ENCODE measurements around the gene HS6ST2. TPM values are rescaled to one million over a fixed set of nuclear protein-coding genes. Genes with fewer than 3 reads are reported as not detected.

Gene HS6ST2
- total RNA-seq, 2 donors from 2014 or later: not detected

GRCh38 chrX:132622130-132622529 lies 336.3 kb downstream of the HS6ST2 start:
- H3K4me1 ChIP-seq (ENCODE audit: control insufficient read depth in 1 of 2, low read depth in 2 of 2): no peaks in the 10 kb centered on the region
- TF ChIP-seq CTCF (IDR thresholded peaks at IDR 0.05): no peak
- no peak for ATAC-seq (ENCODE audit: insufficient number of reproducible peaks, low FRiP score, low read depth)
- DNase-seq (ENCODE audit: low spot score): no peak
- H3K27ac ChIP-seq: no peak overlapping the region
- H3K9me3 ChIP-seq: no peaks in the 10 kb centered on the region
- H3K27me3 ChIP-seq (replicated peaks; ENCODE audit: insufficient read depth): no peaks in the 10 kb centered on the region
- H3K4me3 ChIP-seq: no peak overlapping the region
- H3K36me3 ChIP-seq: no peaks in the 10 kb centered on the region

- DNase-seq (ENCODE audit: low spot score): no peak
- H3K27me3 ChIP-seq (replicated peaks; ENCODE audit: insufficient read depth): no peaks in the 10 kb centered on the region
- no peak for ATAC-seq (ENCODE audit: insufficient number of reproducible peaks, low FRiP score, low read depth)
- H3K4me3 ChIP-seq: no peak overlapping the region
- H3K36me3 ChIP-seq: no peaks in the 10 kb centered on the region
- H3K9me3 ChIP-seq: no peaks in the 10 kb centered on the region
- TF ChIP-seq CTCF (IDR thresholded peaks at IDR 0.05): no peak
- no peak overlapping the region for H3K27ac ChIP-seq
- no peaks in the 10 kb centered on the region for H3K4me1 ChIP-seq (ENCODE audit: control insufficient read depth in 1 of 2, low read depth in 2 of 2)
These were observed 339.6 kb downstream of the HS6ST2 start for GRCh38 chrX:132618810-132619209.

GRCh38 chrX:132615391-132616131 lies 342.9 kb downstream of the HS6ST2 start:
- H3K4me3 ChIP-seq: no peak overlapping the region
- no peak overlapping the region for H3K27ac ChIP-seq
- H3K27me3 ChIP-seq (replicated peaks; ENCODE audit: insufficient read depth): no peaks in the 10 kb centered on the region
- no peaks in the 10 kb centered on the region for H3K36me3 ChIP-seq
- no peak for ATAC-seq (ENCODE audit: insufficient number of reproducible peaks, low FRiP score, low read depth)
- H3K4me1 ChIP-seq (ENCODE audit: control insufficient read depth in 1 of 2, low read depth in 2 of 2): no peaks in the 10 kb centered on the region
- no peak for TF ChIP-seq CTCF (IDR thresholded peaks at IDR 0.05)
- H3K9me3 ChIP-seq: no peaks in the 10 kb centered on the region
- no peak for DNase-seq (ENCODE audit: low spot score)

- no peaks in the 10 kb centered on the region for H3K27me3 ChIP-seq (replicated peaks; ENCODE audit: insufficient read depth)
- H3K36me3 ChIP-seq: no peaks in the 10 kb centered on the region
- H3K4me1 ChIP-seq (ENCODE audit: control insufficient read depth in 1 of 2, low read depth in 2 of 2): no peaks in the 10 kb centered on the region
- no peak for DNase-seq (ENCODE audit: low spot score)
- ATAC-seq (ENCODE audit: insufficient number of reproducible peaks, low FRiP score, low read depth): no peak
- H3K4me3 ChIP-seq: no peak overlapping the region
- H3K9me3 ChIP-seq: no peaks in the 10 kb centered on the region
- H3K27ac ChIP-seq: no peak overlapping the region
- TF ChIP-seq CTCF (IDR thresholded peaks at IDR 0.05): no peak
These were observed 344.1 kb downstream of the HS6ST2 start for GRCh38 chrX:132614297-132614696.

GRCh38 chrX:132613801-132614200 lies 344.6 kb downstream of the HS6ST2 start:
- Histone ChIP-seq H3K9me3 (no peaks in the 10 kb centered on the region), H3K4me3 (no peak overlapping the region), H3K27ac (no peak overlapping the region), H3K4me1 (ENCODE audit: control insufficient read depth in 1 of 2, low read depth in 2 of 2) (no peaks in the 10 kb centered on the region), H3K36me3 (no peaks in the 10 kb centered on the region), H3K27me3 (replicated peaks; ENCODE audit: insufficient read depth) (no peaks in the 10 kb centered on the region)
- DNase-seq (ENCODE audit: low spot score) (no peak), ATAC-seq (ENCODE audit: insufficient number of reproducible peaks, low FRiP score, low read depth) (no peak)
- TF ChIP-seq CTCF (IDR thresholded peaks at IDR 0.05): no peak

Data from thoracic aorta (tissue), 2 donors.